HepG2 (cell line): ENCODE data around the gene PCIF1. TPM values are rescaled to one million over a fixed set of nuclear protein-coding genes. Genes with fewer than 3 reads are reported as not detected.

Experiments used
- JDP2 ChIP-seq: sonication (generic); formaldehyde crosslinking; IDR thresholded peaks from 2 replicates; pipeline ENCODE4 v1.8.1; 2022; ENCODE audit warnings: missing genetic modification reagents, borderline replicate concordance
- PHF5A ChIP-seq: IDR thresholded peaks from one replicate; pipeline ENCODE4 v1.6.1; 2018; ENCODE audit warnings: low read depth, missing genetic modification reagents; ENCODE audit not compliant: unreplicated experiment
- SETDB1 ChIP-seq: sonication (generic); formaldehyde crosslinking; IDR thresholded peaks from 2 replicates; pipeline ENCODE4 v1.5.1; 2020; ENCODE audit warnings: missing genetic modification reagents, mild to moderate bottlenecking, borderline replicate concordance
- TBX3 ChIP-seq: fragments of 450-650 bp; IDR thresholded peaks from 2 replicates; pipeline ENCODE4 v1.6.1; 2017; ENCODE audit warnings: antibody characterized with exemption, mild to moderate bottlenecking, inconsistent platforms, borderline replicate concordance
- ZNF460 ChIP-seq: sonication (generic); formaldehyde crosslinking; IDR thresholded peaks from 2 replicates; pipeline ENCODE4 v1.5.1; 2020; ENCODE audit warnings: missing genetic modification reagents, mild to moderate bottlenecking, borderline replicate concordance
- ZNF563 ChIP-seq: sonication (generic); formaldehyde crosslinking; IDR thresholded peaks from 2 replicates; pipeline ENCODE4 v1.8.0; 2022; ENCODE audit warnings: mild to moderate bottlenecking, moderate library complexity, missing genetic modification reagents
- ZNF839 ChIP-seq: sonication (generic); formaldehyde crosslinking; IDR thresholded peaks from 2 replicates; pipeline ENCODE4 v1.4.0; 2020; ENCODE audit warnings: missing genetic modification reagents, mild to moderate bottlenecking, borderline replicate concordance
- ZNF891 ChIP-seq: sonication (generic); formaldehyde crosslinking; IDR thresholded peaks from 2 replicates; pipeline ENCODE4 v1.5.0; 2020; ENCODE audit warnings: mild to moderate bottlenecking, missing genetic modification reagents
- polyA plus RNA-seq, 8 experiments: library from polyadenylated mRNA; depleted of rRNA in 3 of 8; stranded (reverse) in 7 of 8; unstranded in 1 of 8; fragments of >200 nt; fragmentation: Illumina TruSeq in 4 of 8; extraction: Trizol in 4 of 8; gene quantifications; 2 replicates each; pipeline versions ENCODE4 v1.2.1 to v1.2.3, GENCODE V29; 2011 to 2016; ENCODE audit warnings: low read depth in 4 of 8, missing spikeins in 1 of 8, mixed read lengths in 1 of 8; ENCODE audit not compliant: insufficient read depth in 1 of 8
- total RNA-seq, 5 experiments: library from RNA; depleted of rRNA; stranded (reverse); fragments of >200 nt; fragmentation: Illumina TruSeq; extraction: Trizol; gene quantifications; 2 replicates each; pipeline ENCODE4 v1.2.3, GENCODE V29; 2016; ENCODE audit warnings: low read depth in 1 of 5
- TF ChIP-seq, protein P1 (sequence below): sonication (generic); formaldehyde crosslinking; IDR thresholded peaks from 2 replicates; pipeline ENCODE4 v1.8.0; 2022; ENCODE audit warnings: mild to moderate bottlenecking, missing genetic modification reagents; ENCODE audit not compliant: insufficient replicate concordance
- TF ChIP-seq, protein P2 (sequence below): sonication (generic); formaldehyde crosslinking; IDR thresholded peaks from 2 replicates; pipeline ENCODE4 v1.4.0; 2020; ENCODE audit warnings: missing genetic modification reagents
- TF ChIP-seq, protein P3 (sequence below): sonication (generic); formaldehyde crosslinking; IDR thresholded peaks from 2 replicates; pipeline ENCODE4 v1.5.0; 2020; ENCODE audit warnings: missing genetic modification reagents
- TF ChIP-seq, protein P4 (sequence below), 2 experiments: sonication (generic) in 1 of 2; formaldehyde crosslinking in 1 of 2; IDR thresholded peaks; 2 replicates each; pipeline versions ENCODE4 v1.4.0 to v1.6.1; 2016 to 2020; ENCODE audit warnings: borderline replicate concordance in 1 of 2, low read depth in 1 of 2, mild to moderate bottlenecking in 1 of 2, missing genetic modification reagents in 1 of 2
- TF ChIP-seq, protein P5 (sequence below): sonication (generic); formaldehyde crosslinking; IDR thresholded peaks from 2 replicates; pipeline ENCODE4 v1.5.1; 2020; ENCODE audit warnings: mild to moderate bottlenecking, moderate library complexity, missing genetic modification reagents

PCIF1 gene
- total and polyA plus RNA-seq, 2 of the 13 experiments (the other 11 are each of a cell fraction or from before 2014, with no cell fraction given) = 20.9 to 24.4 TPM

DNA sequence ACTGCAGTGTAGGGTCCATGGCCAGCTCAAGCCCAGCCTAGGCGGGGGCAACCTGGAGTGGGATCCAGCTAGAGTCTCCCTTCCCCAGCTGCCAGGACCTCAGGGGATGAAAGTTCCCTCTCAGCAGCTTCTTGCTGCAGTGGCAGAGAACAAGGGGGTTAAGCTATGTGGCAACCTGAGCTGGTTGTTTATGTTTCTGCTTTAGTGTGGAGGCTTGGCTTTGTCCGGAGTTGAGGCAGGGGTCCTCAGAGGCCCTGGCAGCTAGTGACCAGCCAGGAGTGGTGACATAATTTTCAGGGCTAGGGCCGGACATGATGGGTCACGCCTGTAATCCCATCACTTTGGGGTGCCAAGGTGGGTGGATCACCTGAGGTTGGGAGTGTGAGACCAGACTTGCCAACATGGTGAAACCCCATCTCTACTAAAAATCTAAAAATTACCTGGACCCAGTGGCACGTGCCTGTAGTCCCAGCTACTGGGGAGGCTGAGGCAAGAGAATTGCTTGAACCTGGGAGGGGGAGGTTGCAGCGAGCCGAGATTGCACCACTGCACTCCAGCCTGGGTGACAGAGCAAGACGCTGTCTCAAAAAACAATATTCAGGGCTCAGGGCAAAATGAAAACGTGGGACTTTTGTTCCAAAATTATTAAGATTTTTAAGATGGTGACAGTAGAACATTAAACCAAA is 8.5 kb upstream of the PCIF1 start (continued):
- TF ChIP-seq, protein P1, sequence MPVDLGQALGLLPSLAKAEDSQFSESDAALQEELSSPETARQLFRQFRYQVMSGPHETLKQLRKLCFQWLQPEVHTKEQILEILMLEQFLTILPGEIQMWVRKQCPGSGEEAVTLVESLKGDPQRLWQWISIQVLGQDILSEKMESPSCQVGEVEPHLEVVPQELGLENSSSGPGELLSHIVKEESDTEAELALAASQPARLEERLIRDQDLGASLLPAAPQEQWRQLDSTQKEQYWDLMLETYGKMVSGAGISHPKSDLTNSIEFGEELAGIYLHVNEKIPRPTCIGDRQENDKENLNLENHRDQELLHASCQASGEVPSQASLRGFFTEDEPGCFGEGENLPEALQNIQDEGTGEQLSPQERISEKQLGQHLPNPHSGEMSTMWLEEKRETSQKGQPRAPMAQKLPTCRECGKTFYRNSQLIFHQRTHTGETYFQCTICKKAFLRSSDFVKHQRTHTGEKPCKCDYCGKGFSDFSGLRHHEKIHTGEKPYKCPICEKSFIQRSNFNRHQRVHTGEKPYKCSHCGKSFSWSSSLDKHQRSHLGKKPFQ (CRISPR knock-in tag) = no peak
- no peak for TF ChIP-seq PHF5A (CRISPR knock-in tag)
- 0 out of 2 replicates have a peak, but pooled peaks have one; percentile 51 for TF ChIP-seq ZNF563 (CRISPR knock-in tag)
- TF ChIP-seq SETDB1 = no peak
- peak; percentile 74; the same call in 1 of the 2 replicates for TF ChIP-seq ZNF839 (CRISPR knock-in tag)
- TF ChIP-seq ZNF460 (CRISPR knock-in tag) = no peak
- no peak for TF ChIP-seq ZNF891
- TF ChIP-seq, protein P2, sequence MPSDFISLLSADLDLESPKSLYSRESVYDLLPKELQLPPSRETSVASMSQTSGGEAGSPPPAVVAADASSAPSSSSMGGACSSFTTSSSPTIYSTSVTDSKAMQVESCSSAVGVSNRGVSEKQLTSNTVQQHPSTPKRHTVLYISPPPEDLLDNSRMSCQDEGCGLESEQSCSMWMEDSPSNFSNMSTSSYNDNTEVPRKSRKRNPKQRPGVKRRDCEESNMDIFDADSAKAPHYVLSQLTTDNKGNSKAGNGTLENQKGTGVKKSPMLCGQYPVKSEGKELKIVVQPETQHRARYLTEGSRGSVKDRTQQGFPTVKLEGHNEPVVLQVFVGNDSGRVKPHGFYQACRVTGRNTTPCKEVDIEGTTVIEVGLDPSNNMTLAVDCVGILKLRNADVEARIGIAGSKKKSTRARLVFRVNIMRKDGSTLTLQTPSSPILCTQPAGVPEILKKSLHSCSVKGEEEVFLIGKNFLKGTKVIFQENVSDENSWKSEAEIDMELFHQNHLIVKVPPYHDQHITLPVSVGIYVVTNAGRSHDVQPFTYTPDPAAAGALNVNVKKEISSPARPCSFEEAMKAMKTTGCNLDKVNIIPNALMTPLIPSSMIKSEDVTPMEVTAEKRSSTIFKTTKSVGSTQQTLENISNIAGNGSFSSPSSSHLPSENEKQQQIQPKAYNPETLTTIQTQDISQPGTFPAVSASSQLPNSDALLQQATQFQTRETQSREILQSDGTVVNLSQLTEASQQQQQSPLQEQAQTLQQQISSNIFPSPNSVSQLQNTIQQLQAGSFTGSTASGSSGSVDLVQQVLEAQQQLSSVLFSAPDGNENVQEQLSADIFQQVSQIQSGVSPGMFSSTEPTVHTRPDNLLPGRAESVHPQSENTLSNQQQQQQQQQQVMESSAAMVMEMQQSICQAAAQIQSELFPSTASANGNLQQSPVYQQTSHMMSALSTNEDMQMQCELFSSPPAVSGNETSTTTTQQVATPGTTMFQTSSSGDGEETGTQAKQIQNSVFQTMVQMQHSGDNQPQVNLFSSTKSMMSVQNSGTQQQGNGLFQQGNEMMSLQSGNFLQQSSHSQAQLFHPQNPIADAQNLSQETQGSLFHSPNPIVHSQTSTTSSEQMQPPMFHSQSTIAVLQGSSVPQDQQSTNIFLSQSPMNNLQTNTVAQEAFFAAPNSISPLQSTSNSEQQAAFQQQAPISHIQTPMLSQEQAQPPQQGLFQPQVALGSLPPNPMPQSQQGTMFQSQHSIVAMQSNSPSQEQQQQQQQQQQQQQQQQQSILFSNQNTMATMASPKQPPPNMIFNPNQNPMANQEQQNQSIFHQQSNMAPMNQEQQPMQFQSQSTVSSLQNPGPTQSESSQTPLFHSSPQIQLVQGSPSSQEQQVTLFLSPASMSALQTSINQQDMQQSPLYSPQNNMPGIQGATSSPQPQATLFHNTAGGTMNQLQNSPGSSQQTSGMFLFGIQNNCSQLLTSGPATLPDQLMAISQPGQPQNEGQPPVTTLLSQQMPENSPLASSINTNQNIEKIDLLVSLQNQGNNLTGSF (CRISPR knock-in tag) = 0 out of 2 replicates have a peak, but pooled peaks have one; percentile 27
- TF ChIP-seq, protein P3, sequence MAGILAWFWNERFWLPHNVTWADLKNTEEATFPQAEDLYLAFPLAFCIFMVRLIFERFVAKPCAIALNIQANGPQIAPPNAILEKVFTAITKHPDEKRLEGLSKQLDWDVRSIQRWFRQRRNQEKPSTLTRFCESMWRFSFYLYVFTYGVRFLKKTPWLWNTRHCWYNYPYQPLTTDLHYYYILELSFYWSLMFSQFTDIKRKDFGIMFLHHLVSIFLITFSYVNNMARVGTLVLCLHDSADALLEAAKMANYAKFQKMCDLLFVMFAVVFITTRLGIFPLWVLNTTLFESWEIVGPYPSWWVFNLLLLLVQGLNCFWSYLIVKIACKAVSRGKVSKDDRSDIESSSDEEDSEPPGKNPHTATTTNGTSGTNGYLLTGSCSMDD = no peak
- TF ChIP-seq, protein P4, sequence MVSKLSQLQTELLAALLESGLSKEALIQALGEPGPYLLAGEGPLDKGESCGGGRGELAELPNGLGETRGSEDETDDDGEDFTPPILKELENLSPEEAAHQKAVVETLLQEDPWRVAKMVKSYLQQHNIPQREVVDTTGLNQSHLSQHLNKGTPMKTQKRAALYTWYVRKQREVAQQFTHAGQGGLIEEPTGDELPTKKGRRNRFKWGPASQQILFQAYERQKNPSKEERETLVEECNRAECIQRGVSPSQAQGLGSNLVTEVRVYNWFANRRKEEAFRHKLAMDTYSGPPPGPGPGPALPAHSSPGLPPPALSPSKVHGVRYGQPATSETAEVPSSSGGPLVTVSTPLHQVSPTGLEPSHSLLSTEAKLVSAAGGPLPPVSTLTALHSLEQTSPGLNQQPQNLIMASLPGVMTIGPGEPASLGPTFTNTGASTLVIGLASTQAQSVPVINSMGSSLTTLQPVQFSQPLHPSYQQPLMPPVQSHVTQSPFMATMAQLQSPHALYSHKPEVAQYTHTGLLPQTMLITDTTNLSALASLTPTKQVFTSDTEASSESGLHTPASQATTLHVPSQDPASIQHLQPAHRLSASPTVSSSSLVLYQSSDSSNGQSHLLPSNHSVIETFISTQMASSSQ (IDR thresholded peaks at IDR 0.05; ENCODE audit: low read depth) = no peak
- TF ChIP-seq, protein P4 (CRISPR knock-in tag; IDR thresholded peaks at IDR 0.05; ENCODE audit: borderline replicate concordance) = no peak
- TF ChIP-seq TBX3 = no peak
- TF ChIP-seq, protein P5, sequence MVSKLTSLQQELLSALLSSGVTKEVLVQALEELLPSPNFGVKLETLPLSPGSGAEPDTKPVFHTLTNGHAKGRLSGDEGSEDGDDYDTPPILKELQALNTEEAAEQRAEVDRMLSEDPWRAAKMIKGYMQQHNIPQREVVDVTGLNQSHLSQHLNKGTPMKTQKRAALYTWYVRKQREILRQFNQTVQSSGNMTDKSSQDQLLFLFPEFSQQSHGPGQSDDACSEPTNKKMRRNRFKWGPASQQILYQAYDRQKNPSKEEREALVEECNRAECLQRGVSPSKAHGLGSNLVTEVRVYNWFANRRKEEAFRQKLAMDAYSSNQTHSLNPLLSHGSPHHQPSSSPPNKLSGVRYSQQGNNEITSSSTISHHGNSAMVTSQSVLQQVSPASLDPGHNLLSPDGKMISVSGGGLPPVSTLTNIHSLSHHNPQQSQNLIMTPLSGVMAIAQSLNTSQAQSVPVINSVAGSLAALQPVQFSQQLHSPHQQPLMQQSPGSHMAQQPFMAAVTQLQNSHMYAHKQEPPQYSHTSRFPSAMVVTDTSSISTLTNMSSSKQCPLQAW (CRISPR knock-in tag) = peak; percentile 76; the same call in 1 of the 2 replicates
- no peak for TF ChIP-seq JDP2 (CRISPR knock-in tag)
